Fibroblast of lung (primary cell): ENCODE data around the gene GDF11.

Source experiments
- CTCF ChIP-seq, 2 donors: IDR thresholded peaks in 1 of 2; conservative IDR thresholded peaks in 1 of 2; 1 replicate in 1 of 2; 2 replicates in 1 of 2; pipeline ENCODE4 v1.5.1; 2011 to 2012; ENCODE audit warnings: low read length in 2 of 2, control low read depth in 1 of 2, inconsistent platforms in 1 of 2, low read depth in 1 of 2, mild to moderate bottlenecking in 1 of 2
- EZH2 ChIP-seq: IDR thresholded peaks from 2 replicates; pipeline ENCODE4 v1.5.1; 2012; ENCODE audit warnings: low read length, control low read depth, mild to moderate bottlenecking; ENCODE audit errors: missing control alignments

GRCh38 chr12:55788546-55788945, 45.6 kb downstream of the GDF11 start:
- TF ChIP-seq CTCF (conservative IDR thresholded peaks at IDR 0.05 in 1 of 2, IDR thresholded peaks at IDR 0.05 in 1 of 2; ENCODE audit: low read depth in 1 of 2, low read length in 2 of 2) (no peak), EZH2 (no peak)
